HL-60 (cell line): Measurements from ENCODE around the gene CSRNP3.

Experiments
- DNase-seq, 2 experiments: peaks; one replicate each; pipeline ENCODE4 v3.0.0-alpha.2; 2010 to 2020; ENCODE audit warnings: low read depth in 1 of 2, low spot score in 1 of 2
- H3K27ac ChIP-seq: fragments of 250-450 bp; sonication (Bioruptor Pico); replicated peaks from 2 replicates; pipeline ENCODE4 v1.5.1; 2020; ENCODE audit warnings: mild to moderate bottlenecking, moderate library complexity
- H3K27me3 ChIP-seq: fragments of 250-450 bp; sonication (Bioruptor Pico); 2 replicates; pipeline ENCODE4 v1.5.1; 2021; ENCODE audit warnings: mild to moderate bottlenecking, moderate library complexity; ENCODE audit not compliant: insufficient read depth, poor library complexity, severe bottlenecking
- H3K4me3 ChIP-seq: replicated peaks from 2 replicates; pipeline ENCODE4 v1.5.1; 2011; ENCODE audit warnings: mild to moderate bottlenecking, control low read depth, low read length; ENCODE audit not compliant: insufficient read depth
- GABPA ChIP-seq: IDR thresholded peaks from 2 replicates; pipeline ENCODE4 v1.6.1; 2012; ENCODE audit warnings: low read depth
- POLR2AphosphoS5 ChIP-seq: IDR thresholded peaks from 2 replicates; pipeline ENCODE4 v1.6.1; 2012; ENCODE audit warnings: low read depth
- SPI1 ChIP-seq: IDR thresholded peaks from 2 replicates; pipeline ENCODE4 v1.6.1; 2012; ENCODE audit warnings: low read depth, mild to moderate bottlenecking, borderline replicate concordance
- TF ChIP-seq, protein P1 (sequence below): IDR thresholded peaks from 2 replicates; pipeline ENCODE4 v1.6.1; 2012; ENCODE audit warnings: low read depth; ENCODE audit not compliant: insufficient replicate concordance
- TF ChIP-seq, protein P2 (sequence below): IDR thresholded peaks from one replicate; pipeline ENCODE4 v1.5.1; 2011; ENCODE audit warnings: low read length, control low read depth, inconsistent platforms; ENCODE audit not compliant: insufficient read depth

Gene CSRNP3

DNA sequence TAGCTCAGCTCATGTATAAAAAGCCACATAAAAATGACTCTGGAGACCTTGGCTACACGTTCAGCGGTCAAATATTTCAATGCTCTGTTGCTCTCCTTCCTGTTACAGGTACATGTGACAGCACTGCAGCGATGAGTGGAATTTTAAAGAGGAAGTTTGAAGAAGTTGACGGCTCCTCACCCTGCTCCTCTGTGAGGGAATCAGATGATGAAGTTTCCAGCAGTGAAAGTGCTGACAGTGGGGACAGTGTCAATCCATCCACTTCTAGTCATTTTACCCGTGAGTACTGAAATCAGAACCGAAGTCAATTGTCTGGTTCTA is 125.4 kb downstream of the CSRNP3 start:
- DNase-seq, result peak in 1 of 2 experiments; percentile 14
- TF ChIP-seq POLR2AphosphoS5 (no peak), SPI1 (no peak), GABPA (no peak)
- TF ChIP-seq, protein P1, sequence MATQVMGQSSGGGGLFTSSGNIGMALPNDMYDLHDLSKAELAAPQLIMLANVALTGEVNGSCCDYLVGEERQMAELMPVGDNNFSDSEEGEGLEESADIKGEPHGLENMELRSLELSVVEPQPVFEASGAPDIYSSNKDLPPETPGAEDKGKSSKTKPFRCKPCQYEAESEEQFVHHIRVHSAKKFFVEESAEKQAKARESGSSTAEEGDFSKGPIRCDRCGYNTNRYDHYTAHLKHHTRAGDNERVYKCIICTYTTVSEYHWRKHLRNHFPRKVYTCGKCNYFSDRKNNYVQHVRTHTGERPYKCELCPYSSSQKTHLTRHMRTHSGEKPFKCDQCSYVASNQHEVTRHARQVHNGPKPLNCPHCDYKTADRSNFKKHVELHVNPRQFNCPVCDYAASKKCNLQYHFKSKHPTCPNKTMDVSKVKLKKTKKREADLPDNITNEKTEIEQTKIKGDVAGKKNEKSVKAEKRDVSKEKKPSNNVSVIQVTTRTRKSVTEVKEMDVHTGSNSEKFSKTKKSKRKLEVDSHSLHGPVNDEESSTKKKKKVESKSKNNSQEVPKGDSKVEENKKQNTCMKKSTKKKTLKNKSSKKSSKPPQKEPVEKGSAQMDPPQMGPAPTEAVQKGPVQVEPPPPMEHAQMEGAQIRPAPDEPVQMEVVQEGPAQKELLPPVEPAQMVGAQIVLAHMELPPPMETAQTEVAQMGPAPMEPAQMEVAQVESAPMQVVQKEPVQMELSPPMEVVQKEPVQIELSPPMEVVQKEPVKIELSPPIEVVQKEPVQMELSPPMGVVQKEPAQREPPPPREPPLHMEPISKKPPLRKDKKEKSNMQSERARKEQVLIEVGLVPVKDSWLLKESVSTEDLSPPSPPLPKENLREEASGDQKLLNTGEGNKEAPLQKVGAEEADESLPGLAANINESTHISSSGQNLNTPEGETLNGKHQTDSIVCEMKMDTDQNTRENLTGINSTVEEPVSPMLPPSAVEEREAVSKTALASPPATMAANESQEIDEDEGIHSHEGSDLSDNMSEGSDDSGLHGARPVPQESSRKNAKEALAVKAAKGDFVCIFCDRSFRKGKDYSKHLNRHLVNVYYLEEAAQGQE, result no peak
- TF ChIP-seq, protein P2, sequence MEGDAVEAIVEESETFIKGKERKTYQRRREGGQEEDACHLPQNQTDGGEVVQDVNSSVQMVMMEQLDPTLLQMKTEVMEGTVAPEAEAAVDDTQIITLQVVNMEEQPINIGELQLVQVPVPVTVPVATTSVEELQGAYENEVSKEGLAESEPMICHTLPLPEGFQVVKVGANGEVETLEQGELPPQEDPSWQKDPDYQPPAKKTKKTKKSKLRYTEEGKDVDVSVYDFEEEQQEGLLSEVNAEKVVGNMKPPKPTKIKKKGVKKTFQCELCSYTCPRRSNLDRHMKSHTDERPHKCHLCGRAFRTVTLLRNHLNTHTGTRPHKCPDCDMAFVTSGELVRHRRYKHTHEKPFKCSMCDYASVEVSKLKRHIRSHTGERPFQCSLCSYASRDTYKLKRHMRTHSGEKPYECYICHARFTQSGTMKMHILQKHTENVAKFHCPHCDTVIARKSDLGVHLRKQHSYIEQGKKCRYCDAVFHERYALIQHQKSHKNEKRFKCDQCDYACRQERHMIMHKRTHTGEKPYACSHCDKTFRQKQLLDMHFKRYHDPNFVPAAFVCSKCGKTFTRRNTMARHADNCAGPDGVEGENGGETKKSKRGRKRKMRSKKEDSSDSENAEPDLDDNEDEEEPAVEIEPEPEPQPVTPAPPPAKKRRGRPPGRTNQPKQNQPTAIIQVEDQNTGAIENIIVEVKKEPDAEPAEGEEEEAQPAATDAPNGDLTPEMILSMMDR, result no peak
- Histone ChIP-seq H3K27me3 (no peaks in the 10 kb centered on the region), H3K27ac (no peak overlapping the region), H3K4me3 (no peak overlapping the region)

DNA sequence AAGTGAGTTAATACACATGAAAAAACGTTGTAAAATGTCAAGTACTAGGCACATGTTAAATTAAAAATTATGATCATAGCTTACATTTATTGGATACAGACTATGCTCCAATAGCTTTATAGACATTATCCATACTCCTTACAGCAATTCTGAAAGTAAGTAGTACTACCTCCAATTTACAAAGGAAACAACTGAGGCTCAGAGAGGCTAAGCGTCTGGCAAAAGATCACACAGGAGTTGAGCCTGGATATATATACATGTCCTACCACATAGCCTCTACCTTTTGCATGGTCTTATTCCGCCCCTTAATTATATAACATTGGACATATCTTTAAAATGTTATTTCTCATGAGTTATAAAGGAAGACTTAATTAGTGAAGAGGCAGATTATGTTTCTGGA is 127.3 kb downstream of the CSRNP3 start:
- no peak overlapping the region for H3K4me3 ChIP-seq
- no peak for DNase-seq
- no peaks in the 10 kb centered on the region for H3K27me3 ChIP-seq
- no peak overlapping the region for H3K27ac ChIP-seq
- TF ChIP-seq GABPA (no peak), POLR2AphosphoS5 (no peak), SPI1 (no peak)
- TF ChIP-seq, protein P1, result no peak
- TF ChIP-seq, protein P2, result no peak

DNA sequence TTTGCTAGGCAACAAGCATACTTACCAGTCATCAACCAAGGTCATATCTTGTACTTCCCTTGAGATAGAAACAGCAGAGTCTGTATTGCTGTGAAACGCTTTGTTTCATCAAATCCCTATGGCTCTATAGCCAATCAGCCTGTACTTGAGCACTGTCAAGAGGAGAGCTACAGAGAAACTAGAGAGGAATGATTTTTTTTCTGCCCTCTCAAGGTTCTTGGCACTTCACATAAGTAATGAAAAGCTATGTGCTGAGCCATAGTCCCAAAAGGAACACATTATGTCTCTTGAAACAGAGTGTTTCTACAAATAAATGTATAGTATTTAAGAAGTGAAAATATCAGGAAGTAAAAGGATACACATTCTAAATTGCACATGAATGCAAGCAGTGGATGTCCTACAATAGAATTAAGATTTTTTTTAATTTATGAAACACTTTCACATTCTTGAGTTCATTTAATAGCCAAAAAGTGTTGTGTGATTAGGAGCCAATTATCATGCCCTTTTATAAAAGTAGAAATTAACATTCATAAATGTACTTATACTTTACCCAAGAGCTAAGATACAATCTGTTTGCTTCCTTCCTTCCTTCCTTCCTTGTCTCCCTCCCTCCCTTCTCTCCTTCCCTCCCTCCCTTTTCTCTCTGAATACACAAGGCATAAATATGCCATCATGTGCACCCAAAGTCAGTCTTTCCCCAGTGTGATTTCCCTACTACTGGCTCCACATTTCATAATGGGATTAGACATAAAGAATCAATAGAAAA is 131.8 kb downstream of the CSRNP3 start:
- TF ChIP-seq, protein P1, result no peak
- no peak for TF ChIP-seq GABPA
- TF ChIP-seq, protein P2, result no peak
- no peak for TF ChIP-seq POLR2AphosphoS5
- TF ChIP-seq SPI1, result no peak
- H3K27me3 ChIP-seq, result no peaks in the 10 kb centered on the region
- no peak for DNase-seq
- H3K4me3 ChIP-seq, result no peak overlapping the region
- no peak overlapping the region for H3K27ac ChIP-seq
